GM12865 (cell line): ENCODE results near the gene CYSRT1.

ENCODE experiments used
- DNase-seq: peaks from one replicate; pipeline ENCODE4 v3.0.0; 2010; ENCODE audit warnings: low read depth
- H3K4me3 ChIP-seq: 2 replicates; pipeline ENCODE4 v1.5.1; 2011; ENCODE audit warnings: mild to moderate bottlenecking, low read depth, low read length, control low read depth
- TF ChIP-seq, protein P1 (sequence below): IDR thresholded peaks from 2 replicates; pipeline ENCODE4 v1.5.1; 2011; ENCODE audit warnings: low read length, control low read depth, low read depth, inconsistent platforms; ENCODE audit not compliant: insufficient read depth; ENCODE audit errors: missing control alignments

CYSRT1 gene

DNA sequence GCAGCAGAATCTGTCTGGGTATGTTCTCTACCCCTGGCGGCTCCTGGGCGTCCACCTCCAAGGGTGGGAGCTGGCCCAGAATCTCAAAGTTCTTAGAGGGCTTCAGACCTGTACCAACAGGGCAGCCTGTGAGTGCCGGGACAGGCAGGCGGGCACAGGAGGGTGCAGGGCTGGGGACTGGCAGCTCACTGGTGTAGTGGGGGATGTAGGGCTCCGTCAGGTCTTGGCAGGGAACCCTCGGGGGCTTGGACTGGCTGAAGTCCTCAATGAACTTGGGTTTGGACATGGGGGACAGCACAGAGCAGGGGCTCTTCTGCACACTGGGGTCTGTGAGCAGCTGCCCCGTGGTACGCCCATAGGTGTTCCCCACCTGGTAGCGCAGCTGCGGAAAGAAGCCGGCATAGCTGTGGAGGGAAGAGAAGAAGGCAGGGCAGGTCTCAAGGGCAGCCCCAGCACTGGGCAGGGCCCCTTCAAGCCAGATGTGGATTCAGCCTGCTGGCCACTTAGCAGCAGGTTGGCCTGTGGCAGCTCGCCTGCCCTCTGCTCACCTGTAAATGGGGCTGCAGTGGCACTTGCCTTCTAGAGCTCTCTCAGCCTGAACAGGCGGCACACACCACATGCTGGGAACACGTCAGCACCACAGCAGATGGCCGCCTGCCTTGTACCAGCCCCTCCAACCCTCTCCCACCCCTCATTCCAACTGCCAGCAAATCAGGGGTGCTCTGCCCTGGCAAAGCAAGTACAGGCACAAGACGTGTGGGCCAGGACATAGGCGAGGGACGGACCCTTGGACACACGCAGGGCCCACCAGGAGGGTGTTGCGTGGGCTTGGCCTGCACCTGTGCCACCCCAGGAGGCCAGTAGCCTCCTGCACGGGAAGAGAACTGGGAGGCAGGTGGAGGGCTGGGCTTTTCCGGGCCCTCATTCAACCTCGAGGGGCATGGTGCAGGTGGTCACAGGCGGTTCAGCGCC lies 20.8 kb downstream of the CYSRT1 start:
- no peak overlapping the region for H3K4me3 ChIP-seq
- TF ChIP-seq, protein P1, sequence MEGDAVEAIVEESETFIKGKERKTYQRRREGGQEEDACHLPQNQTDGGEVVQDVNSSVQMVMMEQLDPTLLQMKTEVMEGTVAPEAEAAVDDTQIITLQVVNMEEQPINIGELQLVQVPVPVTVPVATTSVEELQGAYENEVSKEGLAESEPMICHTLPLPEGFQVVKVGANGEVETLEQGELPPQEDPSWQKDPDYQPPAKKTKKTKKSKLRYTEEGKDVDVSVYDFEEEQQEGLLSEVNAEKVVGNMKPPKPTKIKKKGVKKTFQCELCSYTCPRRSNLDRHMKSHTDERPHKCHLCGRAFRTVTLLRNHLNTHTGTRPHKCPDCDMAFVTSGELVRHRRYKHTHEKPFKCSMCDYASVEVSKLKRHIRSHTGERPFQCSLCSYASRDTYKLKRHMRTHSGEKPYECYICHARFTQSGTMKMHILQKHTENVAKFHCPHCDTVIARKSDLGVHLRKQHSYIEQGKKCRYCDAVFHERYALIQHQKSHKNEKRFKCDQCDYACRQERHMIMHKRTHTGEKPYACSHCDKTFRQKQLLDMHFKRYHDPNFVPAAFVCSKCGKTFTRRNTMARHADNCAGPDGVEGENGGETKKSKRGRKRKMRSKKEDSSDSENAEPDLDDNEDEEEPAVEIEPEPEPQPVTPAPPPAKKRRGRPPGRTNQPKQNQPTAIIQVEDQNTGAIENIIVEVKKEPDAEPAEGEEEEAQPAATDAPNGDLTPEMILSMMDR: no peak
- no peak for DNase-seq

DNA sequence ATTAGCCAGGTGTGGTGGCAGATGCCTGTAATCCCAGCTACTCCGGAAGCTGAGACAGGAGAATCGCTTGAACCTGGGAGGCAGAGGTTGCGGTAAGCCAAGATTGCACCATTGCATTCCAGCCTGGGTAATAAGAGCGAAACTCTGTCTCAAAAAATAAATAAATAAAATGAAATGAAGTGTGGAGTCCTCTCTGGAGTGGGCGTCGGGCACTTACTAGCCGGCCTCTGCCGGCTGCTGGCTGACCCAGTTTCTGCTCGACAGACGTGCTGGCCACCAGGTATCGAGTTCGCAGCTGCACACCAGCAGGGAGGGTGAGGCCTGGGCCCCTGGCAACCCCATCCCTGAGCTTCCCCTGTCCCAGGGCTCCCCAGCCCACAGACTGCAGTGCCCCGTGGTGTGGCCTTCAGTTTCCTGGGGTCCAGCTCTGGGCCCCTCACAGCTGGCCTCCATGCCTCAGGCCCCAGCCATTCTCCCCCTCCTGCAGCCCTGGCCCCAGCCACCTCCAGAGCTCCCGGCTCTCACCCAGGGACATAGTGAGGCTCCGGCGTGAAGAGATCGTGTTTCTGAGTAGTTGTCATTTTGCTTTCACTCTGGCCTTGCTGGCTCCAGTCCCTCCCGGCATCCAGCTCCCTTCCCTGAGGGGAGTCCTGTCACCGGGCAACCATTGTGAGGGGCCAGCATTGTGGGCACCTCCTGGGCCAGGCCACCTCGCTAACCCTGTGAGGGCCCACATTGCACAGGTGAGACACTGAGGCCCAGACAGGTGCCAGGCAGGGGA lies 22.4 kb downstream of the CYSRT1 start:
- no peak overlapping the region for H3K4me3 ChIP-seq
- DNase-seq: no peak
- TF ChIP-seq, protein P1: no peak

DNA sequence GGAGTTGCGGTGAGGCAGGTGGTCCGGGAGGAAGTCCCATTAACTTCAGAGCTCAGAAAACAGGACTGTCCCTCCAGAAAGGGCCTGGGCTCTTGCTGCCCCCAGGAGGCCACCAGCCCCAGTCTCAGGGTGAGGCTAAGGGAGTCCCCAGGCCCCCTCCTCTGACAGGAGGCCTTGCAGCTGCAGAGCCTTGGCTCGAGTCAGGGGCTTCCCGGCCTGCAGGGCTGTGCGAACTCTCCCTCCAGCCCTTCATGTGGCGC lies 22.9 kb downstream of the CYSRT1 start:
- no peak for DNase-seq
- no peak overlapping the region for H3K4me3 ChIP-seq
- TF ChIP-seq, protein P1: no peak

DNA sequence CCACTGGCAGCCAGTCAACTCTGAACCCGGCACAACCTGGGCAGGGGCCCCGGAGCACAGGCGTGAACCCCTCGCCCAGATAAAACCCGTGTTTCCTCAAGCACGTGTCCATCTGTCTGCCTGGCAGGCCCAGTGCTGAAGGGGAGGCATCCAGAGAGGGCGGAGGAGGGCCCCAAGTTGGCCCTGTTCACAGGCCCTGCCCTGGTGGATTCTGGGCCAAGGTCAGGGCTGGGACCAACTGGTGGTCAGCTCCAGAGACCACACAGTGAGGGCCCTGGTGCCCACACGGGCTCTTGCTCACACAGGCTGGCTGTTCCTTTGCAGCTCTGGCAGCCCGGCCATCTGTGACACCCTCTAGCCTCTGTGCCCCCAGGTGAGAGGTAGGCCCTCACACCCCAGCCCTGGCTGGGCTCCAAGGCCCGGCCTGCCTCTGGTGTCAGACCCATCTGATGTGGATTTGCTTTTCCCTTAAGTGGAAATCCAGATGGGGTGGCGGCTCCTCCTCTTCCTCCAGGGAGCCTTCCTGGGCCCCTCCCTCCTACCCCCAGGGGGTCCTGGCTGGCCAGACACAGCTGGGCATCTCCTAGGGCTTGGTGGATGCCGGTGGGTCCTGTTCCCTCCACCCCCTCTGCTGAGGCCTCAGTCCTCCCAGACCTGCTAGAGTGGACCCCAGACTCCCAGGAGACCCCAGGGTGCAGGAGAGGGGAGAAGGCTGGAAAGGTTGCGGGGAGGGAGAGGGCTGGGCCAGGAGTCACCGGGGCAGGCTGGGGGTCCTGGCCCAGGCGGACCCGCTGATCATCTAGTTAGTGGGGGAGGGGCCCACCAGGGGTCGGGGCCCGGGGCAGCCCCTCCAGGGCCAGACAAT lies 25.6 kb downstream of the CYSRT1 start:
- no peak overlapping the region for H3K4me3 ChIP-seq
- TF ChIP-seq, protein P1: no peak
- no peak for DNase-seq

DNA sequence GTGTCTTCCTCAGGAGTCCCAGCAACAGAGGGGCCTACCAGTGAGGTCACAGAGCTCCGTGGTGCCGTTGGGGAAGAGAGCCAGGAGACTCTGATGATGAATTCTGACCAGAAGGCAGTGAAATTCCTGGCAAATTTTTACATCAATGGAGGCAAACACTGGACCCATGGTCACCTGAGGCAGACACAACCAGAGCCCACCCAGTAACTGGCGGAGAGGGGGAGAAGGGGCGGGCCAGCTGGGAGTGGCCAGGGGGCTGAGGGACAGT lies 26.2 kb downstream of the CYSRT1 start, which contains the start of gene STPG3:
Gene STPG3 (plus strand): TSS at position 93 of the 268 bp plus-strand sequence. CDS start 1 bp downstream, at position 94.
- no peak for DNase-seq
- TF ChIP-seq, protein P1: no peak
- no peak within 1 kb of the TSS for H3K4me3 ChIP-seq

DNA sequence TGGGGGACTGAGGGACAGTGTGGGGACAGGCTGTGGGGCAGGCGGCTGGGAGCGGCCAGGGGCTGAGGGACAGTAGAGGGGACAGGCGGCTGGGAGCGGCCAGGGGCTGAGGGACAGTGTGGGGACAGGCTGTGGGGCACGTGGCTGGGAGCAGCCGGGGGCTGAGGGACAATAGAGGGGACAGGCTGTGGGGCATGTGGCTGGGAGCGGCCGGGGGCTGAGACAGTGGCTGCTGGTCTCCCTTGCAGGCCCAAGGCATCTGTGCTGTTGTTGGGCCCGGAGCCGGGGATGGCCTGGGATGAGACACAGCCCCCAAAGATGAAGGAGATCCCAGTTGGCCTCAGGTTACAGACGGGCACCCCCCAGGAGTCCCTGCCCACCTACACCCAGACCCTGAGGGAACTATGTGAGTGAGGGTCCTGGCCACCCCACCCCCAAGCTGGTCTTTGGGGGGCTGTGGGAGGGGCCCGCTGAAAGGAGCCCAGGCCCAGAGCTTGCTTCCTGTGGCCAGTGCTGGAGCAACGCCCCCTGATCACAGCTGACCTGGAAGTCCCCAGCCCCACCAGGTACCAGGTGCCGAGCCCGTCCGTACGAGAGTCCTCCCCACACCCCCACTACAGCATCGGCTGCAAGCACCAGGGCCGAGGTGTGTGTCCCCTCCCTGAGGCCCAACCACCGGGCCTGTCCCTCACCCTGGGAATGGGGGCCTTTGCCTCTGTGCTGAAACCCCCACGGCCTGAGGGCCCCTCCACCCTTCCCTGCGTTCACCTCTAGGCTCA lies 26.7 kb downstream of the CYSRT1 start:
- TF ChIP-seq, protein P1: no peak
- DNase-seq: no peak
- H3K4me3 ChIP-seq: no peak overlapping the region
